Myocyte (in vitro differentiated cells): ENCODE measurements around the gene SASH1. TPM values are rescaled to one million over a fixed set of nuclear protein-coding genes. Genes with fewer than 3 reads are reported as not detected.

Source experiments
- DNase-seq: peaks from one replicate; pipeline ENCODE4 v3.0.0-alpha.2; 2012; ENCODE audit warnings: low read depth
- total RNA-seq: library from RNA; depleted of rRNA; stranded (reverse); fragments of >200 nt; gene quantifications from 2 replicates; pipeline ENCODE4 v1.2.3, GENCODE V29; 2014

SASH1 gene
- total RNA-seq, 1 donor from 2014 or later = 39.4 TPM

DNA sequence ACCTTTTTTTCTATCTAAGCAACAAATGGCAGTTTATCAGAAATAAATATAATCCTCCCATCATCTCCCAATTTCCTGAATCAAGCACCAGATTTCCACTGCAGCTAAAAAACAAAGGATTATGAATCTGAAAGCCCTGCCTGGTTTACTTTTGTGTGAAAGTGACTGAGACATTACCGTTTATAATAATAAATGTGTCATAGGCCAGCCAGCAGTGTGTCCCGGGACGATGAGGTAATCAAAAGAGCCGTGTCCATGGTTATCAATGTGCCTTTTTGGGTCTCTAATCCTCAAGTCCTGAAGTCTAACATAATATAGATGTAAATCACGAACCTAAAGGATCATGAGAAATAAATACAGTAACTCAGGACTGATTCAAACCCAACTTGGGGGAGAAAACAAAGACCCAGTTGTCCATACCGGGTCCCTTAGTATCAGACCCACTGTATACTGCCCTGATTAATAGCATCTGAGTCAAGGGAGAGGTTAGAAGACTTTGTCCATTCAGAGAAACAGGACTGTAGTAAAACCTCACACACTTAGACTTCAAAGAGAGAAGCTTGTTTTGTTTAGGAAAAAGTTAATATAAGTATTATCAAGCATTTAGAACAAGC is 149.1 kb downstream of the SASH1 start:
- no peak for DNase-seq

DNA sequence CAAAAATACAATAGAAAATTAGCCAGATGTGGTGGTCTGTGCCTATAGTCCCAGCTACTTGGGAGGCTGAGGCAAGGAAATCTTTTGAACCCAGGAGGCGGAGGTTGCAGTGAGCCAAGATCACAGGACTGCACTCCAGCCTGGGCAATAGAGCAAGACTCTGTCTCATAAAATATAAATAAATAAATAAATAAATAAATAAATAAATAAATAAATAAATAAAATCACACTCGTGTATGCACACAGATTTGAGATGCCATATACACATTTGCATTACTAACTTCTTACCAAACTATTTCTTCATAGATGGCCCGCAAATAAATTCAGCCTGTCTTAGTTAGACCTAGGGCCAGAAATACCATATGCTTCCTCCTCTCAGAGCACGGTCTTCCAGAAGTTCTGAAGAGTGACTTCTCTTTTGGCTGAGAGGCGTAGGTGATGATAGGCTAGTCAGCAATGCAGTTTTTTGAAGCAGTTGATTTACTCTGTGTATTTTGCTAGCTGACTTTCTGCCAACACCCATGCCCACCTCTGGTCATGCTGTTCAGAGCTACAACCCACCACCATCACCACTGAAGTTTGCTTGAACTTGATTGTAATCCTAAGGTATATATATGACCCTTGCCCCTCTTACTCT is 150.1 kb downstream of the SASH1 start:
- DNase-seq = no peak

DNA sequence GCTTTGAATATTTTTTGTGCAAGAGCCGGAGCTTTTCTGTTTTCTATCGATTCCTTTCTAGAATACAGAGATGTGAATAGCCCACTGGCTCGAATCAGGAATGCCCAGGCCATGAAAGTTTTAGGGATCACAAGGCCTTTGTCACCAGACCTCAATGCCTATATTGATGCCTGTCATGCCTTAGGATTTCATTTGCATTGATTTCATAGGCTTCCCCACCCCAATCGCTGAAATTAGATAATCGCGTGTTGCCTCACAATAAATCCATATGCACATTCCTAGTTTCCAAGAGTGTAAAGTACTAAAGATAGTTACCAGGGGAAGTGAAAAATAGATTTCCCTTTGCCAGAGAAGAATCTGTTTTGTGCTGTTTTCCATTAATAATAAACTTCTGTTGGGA is 150.8 kb downstream of the SASH1 start:
- no peak for DNase-seq

DNA sequence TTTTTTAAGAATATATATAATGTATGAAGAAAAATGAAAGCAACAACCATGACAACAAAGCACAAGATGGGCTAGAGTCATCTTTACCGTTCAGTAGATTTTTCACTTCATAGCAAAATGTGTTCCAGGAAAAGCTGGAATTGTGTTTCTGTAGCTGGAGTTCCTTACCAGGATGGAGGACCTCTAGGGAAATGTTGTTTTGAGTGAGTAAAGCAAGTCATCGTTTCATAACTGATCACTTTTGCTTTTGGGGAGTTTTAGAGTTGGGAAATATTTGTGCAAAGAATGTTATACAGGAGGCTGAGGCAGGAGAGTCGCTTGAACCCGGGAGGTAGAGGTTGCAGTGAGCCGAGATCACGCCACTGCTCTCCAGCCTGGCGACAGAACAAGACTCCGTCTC is 151.6 kb downstream of the SASH1 start:
- no peak for DNase-seq

DNA sequence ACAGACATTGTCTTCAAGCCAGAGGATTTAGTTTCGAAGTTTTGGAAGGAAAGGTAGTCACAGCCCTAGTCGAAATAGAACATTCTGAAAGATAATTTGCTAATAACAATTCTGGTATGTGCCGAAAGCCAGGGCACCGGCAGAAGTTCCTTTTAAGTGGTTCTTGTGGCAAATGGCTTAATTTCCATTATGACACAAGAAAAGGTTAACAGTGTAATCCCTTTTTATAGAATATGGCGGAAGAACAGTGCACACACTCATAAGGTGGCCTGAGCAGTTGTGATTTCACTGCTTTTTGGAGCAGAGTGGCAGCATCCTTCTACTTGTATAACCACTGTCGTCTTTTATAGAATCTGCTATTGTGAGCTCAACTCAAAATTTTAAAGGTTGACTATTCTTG is 152.4 kb downstream of the SASH1 start:
- no peak for DNase-seq

DNA sequence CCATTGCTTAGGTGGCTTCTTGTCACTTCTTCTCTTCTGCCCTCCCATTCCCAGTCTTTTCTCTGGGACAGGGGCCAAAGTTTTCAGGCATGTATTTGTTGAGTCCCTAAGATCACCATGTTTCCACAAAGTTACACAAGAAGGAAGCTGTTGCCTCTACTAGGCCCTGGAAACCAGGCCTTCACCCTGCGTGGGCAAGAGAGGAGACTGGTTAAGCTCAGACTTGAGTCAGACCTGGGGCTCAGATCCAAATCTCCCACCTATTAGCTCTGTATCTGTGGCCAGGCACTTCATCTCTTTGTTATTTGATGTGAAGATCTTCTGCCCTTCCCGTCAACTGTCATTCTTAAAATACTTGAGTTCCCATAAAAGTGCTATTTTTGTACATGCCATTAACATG is 154.6 kb downstream of the SASH1 start:
- DNase-seq = peak; percentile 90

DNA sequence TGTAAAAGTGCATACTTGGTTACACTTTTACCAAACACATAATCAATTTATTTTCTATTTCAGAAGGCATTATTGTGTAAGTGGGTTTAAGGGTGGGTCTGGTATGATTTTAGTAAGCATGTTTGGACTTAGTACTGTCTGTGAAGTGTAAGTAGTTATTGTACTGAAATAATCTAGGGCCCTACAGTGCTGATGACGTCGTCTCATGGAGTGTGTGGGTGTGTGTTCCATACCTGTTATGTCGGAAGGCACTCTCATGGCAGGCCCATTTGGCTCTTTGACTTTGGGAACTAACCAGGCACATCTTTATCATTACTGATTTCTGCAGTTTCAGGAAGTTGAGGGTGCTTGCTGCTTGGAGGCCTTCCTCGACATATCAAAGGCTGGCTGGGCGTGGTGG is 155.1 kb downstream of the SASH1 start:
- no peak for DNase-seq

DNA sequence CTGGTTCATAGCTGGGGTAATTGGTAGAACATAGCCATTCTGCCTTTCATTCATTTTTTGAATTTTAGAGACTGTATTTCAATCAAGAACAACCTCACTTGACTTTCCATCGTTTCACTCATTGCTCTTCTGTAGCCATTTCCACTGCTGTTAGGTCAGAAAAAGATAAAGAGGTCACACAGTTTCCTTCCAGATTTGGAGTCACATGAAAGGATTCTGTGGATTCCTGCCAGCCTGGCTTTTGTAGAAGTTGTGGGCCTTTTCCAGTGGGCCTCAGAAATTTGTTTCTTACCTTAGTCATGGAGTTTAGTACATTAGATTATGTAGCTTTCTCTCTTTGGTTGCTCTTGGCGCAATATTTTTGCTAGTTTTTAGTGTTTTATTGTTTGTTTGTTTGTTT is 157.8 kb downstream of the SASH1 start:
- no peak for DNase-seq

DNA sequence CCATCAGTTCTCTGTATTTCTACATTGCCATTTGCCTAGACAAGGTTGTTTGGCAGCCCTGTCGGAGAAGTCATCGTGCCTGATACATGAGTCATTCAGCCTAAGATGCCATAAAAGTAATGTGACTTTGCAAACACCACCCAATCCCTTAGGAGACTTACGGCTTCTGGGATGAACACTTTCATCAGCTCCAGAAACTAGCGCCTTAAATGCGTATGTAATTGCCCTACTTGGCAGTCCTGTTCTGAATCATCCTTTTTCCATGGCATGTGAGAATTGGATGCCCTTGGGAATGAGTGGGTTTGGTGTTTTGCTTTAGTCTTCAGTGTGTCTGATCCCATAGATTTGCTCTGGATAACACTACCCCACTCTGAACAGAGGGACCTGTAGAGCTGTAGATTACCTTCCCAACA is 158.5 kb downstream of the SASH1 start:
- DNase-seq = peak; percentile 89

DNA sequence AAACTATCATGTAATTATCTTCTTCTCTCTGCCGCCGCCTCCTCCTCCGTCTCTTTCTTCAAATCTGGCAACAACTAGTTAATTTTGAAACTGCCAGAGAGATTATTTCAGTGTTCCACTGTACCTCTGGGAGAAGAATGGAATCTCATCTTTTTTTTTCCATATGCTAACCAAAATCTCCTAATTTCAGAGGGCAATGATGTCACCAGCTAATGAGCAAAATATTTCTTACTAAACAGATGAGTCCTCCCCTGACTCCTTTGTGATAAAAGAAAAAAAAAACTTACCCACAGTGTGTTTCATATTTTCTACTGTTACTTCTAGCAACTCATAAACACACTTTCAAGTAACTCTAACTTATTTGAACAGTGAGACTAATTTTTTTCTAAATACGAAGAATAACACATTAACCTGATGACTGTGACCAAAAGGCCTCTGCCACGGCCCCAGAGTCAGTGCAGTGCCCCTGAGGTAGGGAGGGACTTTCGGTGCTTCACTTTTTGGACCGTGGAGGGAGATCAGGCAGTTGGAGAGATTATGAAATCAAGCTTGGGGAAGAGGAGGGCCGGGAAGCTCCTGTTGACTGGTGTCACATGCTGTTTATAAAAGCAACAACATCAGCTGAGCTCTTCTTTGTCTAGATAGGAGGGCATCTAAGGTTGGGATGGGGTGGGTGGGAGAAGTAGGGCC is 159.6 kb downstream of the SASH1 start:
- peak; percentile 53 for DNase-seq

DNA sequence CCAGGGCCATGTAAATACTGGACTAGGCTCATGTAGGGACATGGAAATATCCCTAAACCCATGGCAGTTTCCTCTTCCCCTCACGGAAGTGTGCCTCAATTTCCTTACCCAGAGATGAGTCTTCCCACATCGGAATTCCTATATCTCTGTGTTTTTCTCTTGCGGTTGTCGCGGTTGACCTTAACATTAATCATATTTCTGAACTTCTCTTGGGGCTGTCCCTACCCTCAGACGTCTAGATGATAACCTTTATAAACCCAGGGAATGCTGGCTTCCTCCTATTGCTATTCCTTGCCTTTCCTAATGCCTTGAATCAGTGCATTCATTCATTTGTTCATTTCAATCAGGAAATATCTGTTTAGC is 160.1 kb downstream of the SASH1 start:
- DNase-seq = no peak

DNA sequence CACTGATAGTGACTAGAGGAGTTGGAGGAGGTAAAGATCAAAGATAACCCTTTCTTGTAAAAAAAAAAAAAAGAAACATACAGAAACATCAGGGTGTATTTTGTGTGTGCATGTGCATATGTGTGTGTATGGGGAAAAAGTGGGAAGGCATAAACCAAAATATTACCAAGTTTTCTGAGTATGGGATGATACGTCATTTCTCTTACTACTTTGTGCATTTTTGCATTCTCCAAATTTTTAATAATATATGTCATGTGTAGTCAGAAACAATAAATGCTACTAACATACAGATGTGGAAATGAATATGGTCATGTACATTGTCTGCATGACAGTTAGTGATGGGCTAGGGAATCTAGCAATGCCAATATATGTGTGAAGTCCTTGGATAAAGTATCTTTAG is 161.1 kb downstream of the SASH1 start:
- DNase-seq = no peak

DNA sequence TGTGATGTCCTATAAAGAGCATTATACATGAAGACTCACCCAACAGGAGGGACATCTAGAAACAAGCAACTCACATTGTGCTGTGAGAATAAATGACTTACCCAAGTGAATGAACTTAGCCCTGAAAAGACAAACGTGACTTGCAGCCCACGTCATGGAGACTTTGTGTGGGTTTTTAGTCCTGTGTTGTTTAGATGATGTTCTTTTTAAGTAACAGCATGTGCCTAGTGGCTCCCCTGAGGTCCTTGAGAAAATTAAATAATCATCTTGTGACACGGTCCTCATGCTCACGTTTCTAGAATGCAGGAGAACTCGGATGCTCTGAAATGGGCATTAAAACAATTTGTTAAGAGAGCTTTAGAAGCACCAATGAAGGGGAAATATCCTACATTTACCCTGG is 165.1 kb downstream of the SASH1 start:
- no peak for DNase-seq

DNA sequence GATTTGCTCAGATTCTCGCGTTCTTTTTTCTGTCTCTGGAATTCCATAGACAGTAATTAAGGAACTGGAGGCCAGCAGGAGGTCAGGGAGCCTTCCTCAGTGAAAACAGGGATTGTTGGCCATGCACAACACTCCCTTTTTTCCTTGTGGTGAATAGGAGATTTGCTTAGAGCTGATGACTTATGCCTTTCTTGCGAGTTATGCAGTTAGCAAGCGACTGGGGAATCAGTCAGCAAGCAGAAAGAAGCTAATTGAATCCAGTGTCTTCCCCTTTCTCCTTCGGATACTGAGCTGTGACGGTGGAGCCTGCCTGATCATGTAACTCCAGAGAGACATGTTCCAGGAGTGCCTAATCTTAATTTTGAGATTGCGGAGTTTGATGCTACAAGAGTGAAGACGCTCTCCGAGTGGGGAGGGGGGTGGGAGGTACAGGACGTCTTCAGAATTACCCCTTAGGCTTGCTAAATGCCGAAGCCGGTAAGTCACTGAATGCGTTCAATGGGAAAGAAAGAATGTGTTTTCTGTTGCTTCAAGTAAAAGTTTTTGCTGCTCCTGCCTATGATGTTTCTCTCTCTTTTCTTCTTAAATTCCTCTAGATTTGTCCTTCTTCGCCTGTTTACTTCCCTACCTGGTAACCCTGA is 165.9 kb downstream of the SASH1 start:
- peak; percentile 64 for DNase-seq

DNA sequence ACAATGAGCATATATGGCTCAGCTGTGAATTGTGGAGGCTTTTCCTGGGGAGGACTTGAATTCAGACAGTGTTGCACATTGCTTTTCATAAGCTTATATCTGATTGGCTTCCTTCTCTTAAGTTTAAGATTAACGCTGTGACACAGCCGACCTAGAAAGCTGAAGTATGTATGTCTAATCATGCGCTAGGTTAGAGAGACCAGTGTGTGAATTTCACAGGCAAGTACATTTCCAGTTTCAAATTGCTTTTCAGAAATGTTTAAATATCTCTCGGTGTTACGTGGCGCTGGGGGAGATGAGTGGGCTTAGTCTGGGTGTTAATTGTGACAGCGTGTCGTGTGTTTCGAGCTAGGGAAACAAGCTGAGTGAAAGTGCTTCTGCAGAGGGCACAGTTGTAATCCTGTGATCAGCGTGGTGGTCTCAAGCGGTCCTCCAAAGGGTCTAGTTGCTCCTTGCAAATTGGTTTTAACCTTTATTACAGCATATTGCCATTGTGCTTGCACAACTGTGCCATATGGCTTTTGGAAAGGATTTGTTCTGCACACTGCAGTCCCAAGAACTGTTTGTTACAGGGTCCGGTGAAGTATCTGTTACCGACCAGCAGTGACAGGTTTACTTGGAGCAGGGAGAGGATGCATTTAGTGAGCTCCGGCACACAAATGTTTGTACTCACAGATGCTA is 166.6 kb downstream of the SASH1 start:
- DNase-seq = no peak

DNA sequence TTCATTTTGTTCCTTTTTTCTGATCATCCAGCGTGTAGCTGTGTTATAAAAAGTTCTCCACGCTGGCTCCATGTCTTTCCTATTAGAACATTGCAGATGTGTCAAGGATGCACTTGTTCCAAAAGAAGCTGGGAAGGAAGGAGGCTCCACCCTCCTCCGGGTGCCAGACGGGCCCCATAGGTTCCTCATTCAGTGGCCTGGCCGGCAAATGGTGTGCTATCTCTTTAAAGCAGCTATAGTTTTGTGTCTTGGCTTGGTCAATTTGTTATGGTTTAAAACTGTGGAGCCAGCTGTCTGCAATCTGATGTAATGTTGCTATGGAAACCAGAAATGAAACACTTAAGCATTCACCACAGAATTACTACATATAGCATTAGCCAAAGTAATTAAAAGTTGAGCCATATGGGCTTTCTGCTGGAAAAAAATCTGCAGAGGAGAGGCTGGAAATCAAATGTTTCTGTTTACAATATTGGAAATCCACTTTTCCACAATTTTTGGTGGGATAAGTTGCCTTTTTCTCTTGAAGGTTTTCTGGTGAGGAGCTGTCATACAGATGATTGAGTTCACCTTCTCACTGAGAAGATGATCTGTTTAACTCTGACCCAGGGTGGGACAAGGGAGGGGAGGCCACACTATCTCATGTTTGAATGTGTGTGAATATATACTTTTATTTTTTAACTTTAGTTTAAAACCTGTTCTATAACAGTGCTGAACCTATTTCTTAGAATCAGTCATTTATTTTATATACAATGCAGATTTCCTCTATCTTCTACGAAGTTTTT is 167.4 kb downstream of the SASH1 start:
- peak; percentile 79 for DNase-seq

DNA sequence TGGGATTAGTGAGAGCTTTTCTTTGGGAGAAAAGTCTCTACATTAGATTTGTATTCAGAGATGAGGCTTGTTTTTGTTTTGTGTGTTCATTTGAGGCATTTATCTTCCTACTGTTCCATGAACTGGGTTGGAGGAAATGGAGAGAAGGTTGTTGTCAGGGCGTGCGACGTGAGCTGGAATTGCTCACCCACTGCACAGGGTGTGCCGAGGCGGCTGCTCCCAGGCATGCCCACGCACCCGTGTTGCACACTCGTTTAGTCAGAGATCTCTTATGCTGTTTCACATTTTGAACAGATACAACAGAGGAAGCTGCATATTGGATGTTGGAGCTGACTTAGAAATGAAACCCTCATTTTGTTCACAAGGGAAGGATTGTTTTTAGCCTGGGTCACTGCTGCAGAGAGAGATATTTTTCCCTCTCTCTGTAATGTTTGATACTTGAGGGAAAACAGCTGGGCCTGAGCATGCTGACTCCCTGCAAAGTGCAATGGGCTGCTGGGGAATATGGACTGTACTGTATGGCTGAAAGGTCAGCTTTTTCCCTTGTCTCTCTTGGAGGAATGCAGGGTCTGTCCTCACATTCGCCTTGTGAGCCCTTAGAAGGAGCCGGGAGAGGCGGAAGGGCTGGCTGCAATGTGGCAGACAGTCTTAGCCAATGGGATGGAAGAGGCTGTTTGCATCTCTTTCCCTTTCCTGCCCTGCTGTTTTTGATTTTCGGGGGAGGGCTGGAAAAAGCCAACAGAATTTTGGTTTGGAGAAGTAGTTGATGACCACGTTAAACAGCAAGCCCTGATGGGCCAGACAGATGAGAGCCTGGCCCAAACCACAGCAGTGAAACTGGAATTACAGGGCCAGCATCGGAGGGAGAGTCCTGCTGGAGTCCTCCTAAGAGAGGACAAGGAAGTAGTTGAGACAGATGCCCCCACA is 170.8 kb downstream of the SASH1 start:
- DNase-seq = peak; percentile 53

DNA sequence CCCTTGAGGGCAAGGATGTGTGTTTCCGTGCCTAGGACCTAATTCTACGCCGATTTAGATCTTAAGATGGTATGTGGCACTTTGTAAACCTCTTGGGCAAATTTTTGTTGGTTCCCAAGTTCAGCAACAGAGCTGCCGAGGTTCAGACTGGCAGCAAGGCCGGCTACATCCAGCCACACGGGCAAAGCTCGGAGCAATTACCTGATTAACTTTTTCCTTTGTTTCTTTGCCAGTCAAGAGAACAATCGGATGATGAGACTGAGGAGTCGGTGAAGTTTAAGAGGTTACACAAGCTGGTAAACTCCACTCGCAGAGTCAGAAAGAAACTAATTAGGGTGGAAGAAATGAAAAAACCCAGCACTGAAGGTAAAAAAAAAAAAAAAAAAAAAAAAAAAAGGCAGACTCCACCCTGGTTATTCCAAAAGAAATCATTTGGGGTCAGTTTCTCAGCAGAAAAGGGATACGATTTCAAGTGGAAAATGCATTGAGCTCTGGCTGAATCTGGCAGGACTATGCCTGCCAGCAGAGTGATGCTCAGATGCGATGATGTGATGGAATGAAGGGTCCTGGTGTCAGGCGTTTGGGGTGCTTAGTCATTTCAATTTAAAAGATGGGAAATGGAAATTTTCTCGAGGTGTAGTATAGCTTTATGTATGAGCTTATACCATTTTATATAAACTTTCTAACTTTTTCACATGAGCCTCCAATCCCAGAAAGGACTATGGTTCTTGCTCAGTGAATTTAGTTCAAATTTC is 171.6 kb downstream of the SASH1 start:
- DNase-seq = no peak

DNA sequence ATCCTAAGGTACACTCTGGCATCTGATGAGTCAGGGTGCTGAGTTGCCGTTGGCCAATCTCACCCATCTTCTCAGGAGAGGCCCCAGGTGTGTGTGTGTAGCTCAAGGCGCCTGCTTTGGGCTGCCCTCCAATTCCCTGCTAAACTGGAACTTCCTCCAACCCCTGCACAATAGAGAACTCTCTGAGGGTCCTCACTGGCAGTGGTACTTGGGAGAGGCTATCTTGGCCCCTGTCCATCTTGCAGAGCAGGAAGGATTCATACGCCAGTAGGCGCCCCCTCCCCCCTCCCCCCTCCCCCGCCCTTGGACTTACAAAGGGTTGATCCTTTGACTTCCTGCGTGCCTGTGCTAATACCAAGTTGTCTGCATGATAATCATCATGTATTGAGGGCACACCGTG is 173.6 kb downstream of the SASH1 start:
- DNase-seq = no peak
